Pons (tissue), 1 donor: ENCODE results near the gene KIFC1.
"Not testable (repeated sequence)": the region's sequence is repeated elsewhere in the genome, so short reads cannot be mapped to it uniquely, and the experiment has no call there.

Source experiments
- DNase-seq: peaks from one replicate; pipeline ENCODE4 v3.0.0-alpha.2; 2016; ENCODE audit warnings: low spot score

Gene KIFC1, protein sequence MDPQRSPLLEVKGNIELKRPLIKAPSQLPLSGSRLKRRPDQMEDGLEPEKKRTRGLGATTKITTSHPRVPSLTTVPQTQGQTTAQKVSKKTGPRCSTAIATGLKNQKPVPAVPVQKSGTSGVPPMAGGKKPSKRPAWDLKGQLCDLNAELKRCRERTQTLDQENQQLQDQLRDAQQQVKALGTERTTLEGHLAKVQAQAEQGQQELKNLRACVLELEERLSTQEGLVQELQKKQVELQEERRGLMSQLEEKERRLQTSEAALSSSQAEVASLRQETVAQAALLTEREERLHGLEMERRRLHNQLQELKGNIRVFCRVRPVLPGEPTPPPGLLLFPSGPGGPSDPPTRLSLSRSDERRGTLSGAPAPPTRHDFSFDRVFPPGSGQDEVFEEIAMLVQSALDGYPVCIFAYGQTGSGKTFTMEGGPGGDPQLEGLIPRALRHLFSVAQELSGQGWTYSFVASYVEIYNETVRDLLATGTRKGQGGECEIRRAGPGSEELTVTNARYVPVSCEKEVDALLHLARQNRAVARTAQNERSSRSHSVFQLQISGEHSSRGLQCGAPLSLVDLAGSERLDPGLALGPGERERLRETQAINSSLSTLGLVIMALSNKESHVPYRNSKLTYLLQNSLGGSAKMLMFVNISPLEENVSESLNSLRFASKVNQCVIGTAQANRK

GRCh38 chr6:33391278-33391921 lies at the start of gene KIFC1:
TSS of gene KIFC1 (plus strand) at chr6:33391823. CDS start at chr6:33391986, 163 bp downstream.
- peak; percentile 100 for DNase-seq

GRCh38 chr6:33343606-33343952 lies 48.0 kb upstream of the KIFC1 start:
- not testable (repeated sequence) for DNase-seq

DNA sequence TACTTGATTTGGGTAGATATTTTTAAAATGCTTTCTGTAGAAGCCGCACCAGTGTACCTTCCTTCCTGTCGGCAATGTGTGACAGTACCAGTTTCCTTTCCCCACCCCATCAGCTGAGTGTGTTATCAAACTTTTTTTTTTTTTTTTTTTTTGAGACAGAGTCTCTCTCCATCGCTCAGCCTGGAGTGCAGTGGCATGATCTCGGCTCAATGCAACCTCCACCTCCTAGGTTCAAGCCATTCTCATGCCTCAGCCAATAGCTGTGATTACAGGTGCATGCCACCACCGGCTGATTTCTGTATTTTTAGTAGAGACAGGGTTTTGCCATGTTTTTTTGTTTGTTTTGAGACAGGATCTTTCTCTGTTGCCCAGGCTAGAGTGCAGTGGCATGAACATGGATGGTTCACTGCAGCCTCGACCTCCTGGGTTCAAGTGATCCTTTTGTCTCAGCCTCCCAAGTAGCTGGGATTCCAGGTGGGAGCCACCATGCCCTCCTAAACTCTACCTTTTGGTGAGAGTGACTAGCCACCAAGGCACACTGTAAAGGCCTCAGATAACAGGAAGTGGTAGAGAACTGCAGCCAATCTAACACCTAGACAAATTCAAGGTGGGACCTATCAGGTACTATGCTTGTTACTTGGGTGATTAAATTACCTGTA lies 47.5 kb upstream of the KIFC1 start:
- no peak for DNase-seq

GRCh38 chr6:33344701-33345697 lies 46.6 kb upstream of the KIFC1 start:
- peak; percentile 63 for DNase-seq

- DNase-seq = not testable (repeated sequence)
Observed at GRCh38 chr6:33346972-33347371, 44.7 kb upstream of the KIFC1 start.

DNA sequence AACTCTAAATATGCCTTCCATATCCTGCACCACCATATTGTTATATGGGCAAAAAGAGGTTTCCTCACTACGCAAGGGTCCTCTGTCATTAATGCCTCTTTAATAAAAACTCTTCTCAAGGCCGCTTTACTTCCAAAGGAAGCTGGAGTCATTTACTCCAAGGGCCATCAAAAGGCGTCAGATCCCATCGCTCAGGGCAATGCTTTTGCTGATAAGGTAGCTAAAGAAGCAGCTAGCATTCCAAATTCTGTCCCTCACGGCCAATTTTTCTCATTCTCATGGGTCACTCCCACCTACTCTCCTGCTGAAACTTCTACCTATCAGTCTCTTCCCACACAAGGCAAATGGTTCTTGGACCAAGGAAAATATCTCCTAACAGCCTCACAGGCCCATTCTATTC lies 43.8 kb upstream of the KIFC1 start:
- no peak for DNase-seq

DNA sequence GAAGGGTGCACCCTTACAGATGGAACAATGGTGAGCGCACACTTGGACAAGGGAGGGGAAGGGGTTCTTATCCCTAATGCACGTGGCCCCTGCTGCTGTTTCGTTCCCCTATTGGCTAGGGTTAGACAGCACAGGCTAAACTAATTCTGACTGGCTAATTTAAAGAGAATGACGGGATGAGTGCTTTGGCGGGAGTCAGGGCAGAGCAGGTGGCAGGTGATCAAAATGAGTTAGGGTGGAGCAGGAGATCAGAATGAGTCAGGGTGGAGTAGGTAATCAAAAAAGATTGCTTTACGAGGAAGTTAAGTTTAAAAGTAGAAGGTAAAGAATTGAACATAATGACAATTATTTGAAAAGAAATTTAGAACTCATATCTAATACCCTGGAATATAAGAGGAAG lies 35.8 kb upstream of the KIFC1 start:
- DNase-seq = not testable (repeated sequence)

DNA sequence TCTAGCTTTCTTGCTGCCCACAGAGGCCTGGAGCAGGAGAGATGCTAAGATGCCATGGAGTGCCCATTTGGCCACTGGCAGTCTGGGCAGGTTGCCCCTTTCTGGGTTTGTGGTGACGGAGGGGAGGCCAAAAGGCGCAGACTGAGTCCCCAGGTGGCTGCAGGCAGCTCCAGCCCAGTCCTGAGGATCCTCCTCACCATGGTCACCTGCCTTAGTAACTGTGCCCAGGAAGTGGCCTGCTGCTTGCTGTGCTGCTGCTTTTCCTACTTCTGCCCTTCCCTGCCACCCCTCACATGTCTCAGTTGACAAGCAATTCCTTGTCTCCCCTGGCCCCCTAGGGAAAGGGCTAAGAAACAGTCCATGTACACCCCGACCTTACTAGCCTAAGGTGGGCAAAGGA lies 35.3 kb upstream of the KIFC1 start:
- no peak for DNase-seq

- DNase-seq = not testable (repeated sequence)
Observed at GRCh38 chr6:33357160-33357871, 34.3 kb upstream of the KIFC1 start.

GRCh38 chr6:33359331-33359730 lies 32.3 kb upstream of the KIFC1 start:
- DNase-seq = no peak

DNA sequence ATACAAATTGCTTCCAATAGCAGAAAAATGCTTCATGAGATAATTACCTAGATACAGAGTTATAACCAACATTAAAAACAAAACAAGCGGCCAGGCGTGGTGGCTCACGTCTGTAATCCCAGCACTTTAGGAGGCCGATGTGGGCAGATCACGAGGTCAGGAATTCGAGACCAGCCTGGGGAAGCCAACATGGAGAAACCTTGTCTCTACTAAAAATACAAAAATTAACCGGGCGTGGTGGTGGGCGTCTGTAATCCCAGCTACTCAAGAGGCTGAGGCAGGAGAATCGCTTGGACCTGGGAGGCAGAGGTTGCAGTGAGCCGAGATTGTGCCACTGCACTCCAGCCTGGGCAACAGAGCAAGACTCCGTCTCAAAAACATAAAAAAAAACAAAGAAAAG lies 28.1 kb upstream of the KIFC1 start:
- DNase-seq = not testable (repeated sequence)

DNA sequence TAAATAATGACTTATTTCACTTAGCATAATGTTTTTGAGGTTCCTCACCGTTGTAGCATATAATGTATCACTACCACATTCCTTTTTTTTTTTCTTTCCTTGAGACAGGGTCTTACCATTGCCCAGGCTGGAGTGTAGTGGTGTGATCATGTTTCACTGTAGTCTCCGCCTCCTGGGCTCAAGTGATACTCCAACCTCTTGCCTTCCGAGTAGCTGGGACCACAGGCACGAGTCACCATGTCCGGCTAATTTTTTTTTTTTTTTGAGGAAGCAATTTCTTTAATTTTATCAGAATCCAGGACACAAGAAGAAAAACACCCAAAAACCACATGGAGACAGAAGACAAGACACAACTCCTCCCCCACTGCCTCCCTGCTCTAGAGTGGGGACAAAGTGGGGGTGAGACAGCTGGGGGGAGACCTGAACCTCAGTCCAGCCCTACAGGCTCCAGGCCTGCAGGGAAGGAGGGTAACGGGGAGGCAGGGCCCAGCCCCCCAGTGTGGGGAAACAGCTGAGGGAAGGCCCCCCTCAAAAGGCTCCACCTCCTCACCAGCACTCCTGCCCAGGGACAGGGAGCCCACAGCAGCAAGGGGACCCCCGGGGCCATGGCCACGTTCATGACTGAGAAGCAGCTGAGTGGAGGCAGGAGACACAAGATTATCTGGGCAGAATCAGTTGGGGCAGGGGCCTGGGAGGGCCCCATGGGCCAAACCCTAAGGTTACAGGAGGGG lies 27.0 kb upstream of the KIFC1 start:
- DNase-seq = not testable (repeated sequence)

- DNase-seq = not testable (repeated sequence)
Observed at GRCh38 chr6:33365206-33365971, 26.2 kb upstream of the KIFC1 start.

- DNase-seq = no peak
Observed at GRCh38 chr6:33367009-33367714, 24.5 kb upstream of the KIFC1 start.

DNA sequence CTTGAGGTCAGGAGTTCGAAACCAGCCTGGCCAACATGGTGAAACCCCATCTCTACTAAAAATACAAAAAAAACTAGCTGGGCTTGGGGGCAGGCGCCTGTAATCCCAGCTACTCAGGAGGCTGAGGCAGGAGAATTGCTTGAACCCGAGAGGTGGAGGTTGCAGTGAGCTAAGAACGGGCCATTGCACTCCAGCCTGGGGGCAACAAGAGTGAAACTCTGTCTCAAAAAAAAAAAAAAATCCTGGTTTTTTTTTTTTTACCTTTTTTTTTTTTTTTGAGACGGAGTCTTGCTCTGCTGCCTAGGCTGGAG lies 24.0 kb upstream of the KIFC1 start:
- not testable (repeated sequence) for DNase-seq

DNA sequence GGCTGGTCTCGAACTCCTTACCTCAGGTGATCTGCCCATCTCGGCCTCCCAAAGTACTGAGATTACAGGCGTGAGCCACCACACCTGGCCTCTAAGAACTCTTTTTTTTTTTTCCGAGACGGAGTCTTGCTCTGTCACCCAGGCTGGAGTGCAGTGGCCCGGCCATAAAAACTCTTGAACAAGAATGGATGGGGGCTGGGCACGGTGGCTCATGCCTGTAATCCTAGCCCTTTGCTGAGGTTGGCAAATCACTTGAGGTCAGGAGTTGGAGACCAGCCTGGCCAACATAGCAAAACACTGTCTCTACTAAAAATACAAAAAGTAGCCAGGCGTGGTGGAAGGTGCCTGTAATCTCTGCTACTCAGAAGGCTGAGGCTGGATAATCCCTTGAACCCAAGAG lies 19.7 kb upstream of the KIFC1 start:
- not testable (repeated sequence) for DNase-seq

DNA sequence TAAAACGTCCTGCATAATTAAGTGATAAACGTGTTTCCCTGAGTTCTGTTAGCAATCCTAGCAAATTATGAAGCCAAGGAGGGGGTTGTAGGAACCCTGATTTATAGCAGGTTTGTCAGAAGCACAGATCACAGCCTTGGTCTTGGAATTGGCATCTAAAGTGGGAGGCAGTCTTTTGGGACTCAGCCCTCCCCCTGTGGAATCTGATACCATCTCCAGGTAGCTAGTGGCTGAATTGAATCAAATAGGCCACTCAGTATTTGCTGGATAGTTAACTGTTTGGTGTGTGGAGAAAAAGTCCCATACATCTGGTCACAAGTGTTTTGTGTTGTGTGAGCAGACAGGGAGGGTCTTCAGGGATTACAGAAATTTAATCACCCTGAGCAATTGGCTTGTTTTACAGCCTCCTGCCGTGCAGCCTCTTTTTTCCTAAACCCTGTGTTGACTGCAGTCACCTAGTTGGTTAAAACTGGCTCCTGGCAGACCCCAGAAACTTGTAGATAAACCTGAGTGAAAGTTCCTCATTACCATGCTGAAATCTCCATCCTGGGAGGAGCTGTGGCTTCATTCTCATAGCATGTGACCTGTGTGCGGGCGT lies 19.0 kb upstream of the KIFC1 start:
- DNase-seq = no peak
